ENCODE measurements around the gene BANP.

DNA sequence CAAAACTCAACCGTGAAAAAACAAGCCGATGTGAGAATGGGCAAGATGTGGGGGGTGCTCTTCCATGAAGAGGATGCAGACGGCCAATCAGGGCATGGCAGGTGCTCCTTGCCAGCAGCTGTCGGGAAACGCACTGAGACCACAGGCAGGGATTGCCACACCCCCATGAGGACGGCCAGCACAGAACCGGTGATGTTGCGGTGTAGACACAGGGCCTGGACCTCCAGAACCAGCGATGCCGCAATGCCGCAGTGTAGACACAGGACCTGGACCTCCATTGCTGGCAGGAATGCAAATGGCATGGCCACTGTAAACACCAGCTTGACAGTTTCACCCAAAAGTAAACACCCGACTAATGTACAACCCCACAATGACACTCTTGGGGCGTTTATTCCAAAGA, 164.9 kb downstream of the BANP start:
- TF ChIP-seq CTCF (conservative IDR thresholded peaks at IDR 0.05 in 1 of 2, IDR thresholded peaks at IDR 0.05 in 1 of 2; ENCODE audit: low read depth in 1 of 2, low read length in 2 of 2): no peak
- TF ChIP-seq EZH2 (IDR thresholded peaks at IDR 0.05; ENCODE audit: low read length, missing control alignments): no peak

Data from fibroblast of lung (primary cell).